Measurements from ENCODE around the gene SKIC8. TPM values are rescaled to one million over a fixed set of nuclear protein-coding genes. Genes with fewer than 3 reads are reported as not detected.

Gene SKIC8
- total RNA-seq, 1 donor from 2014 or later: 19.9 TPM

GRCh38 chr15:78284758-78285157, 14.7 kb downstream of the SKIC8 start:
- H3K9me3 ChIP-seq: no peaks in the 10 kb centered on the region
- peaks cover 52 to 90% of the 10 kb centered on the region in 2 donors for H3K36me3 ChIP-seq
- DNase-seq (ENCODE audit: low spot score in 2 of 2): no peak
- H3K4me1 ChIP-seq: no peaks in the 10 kb centered on the region
- no peak for TF ChIP-seq CTCF (IDR thresholded peaks at IDR 0.05)
- no peak overlapping the region for H3K27ac ChIP-seq
- no peaks in the 10 kb centered on the region for H3K27me3 ChIP-seq
- no peak overlapping the region for H3K4me3 ChIP-seq
- intact Hi-C loops (cut with DNase I): no loop called here

GRCh38 chr15:78282324-78282723, 17.1 kb downstream of the SKIC8 start:
- Histone ChIP-seq H3K27ac (no peak overlapping the region), H3K4me1 (no peaks in the 10 kb centered on the region), H3K27me3 (no peaks in the 10 kb centered on the region), H3K4me3 (no peak overlapping the region), H3K36me3 (peaks cover 43 to 71% of the 10 kb centered on the region in 2 donors), H3K9me3 (no peaks in the 10 kb centered on the region)
- intact Hi-C loops (cut with DNase I): no loop called here
- no peak for DNase-seq (ENCODE audit: low spot score in 2 of 2)
- TF ChIP-seq CTCF (IDR thresholded peaks at IDR 0.05): no peak

GRCh38 chr15:78280319-78281072, 18.9 kb downstream of the SKIC8 start:
- Histone ChIP-seq H3K36me3 (peaks cover 33 to 58% of the 10 kb centered on the region in 2 donors), H3K4me1 (no peaks in the 10 kb centered on the region), H3K27me3 (no peaks in the 10 kb centered on the region), H3K27ac (no peak overlapping the region), H3K9me3 (no peaks in the 10 kb centered on the region), H3K4me3 (no peak overlapping the region)
- no peak for DNase-seq (ENCODE audit: low spot score in 2 of 2)
- TF ChIP-seq CTCF (IDR thresholded peaks at IDR 0.05): no peak
- intact Hi-C loops (cut with DNase I): no loop called here

- intact Hi-C loops (cut with DNase I): no loop called here
- H3K36me3 ChIP-seq: peaks cover 11 to 33% of the 10 kb centered on the region in 2 donors
- no peak overlapping the region for H3K4me3 ChIP-seq
- DNase-seq (ENCODE audit: low spot score in 2 of 2): no peak
- H3K9me3 ChIP-seq: no peaks in the 10 kb centered on the region
- H3K27ac ChIP-seq: no peak overlapping the region
- no peak for TF ChIP-seq CTCF (IDR thresholded peaks at IDR 0.05)
- no peaks in the 10 kb centered on the region for H3K27me3 ChIP-seq
- H3K4me1 ChIP-seq: no peaks in the 10 kb centered on the region
These were observed 23.1 kb downstream of the SKIC8 start for GRCh38 chr15:78276064-78276943.

GRCh38 chr15:78274994-78275393, 24.4 kb downstream of the SKIC8 start:
- peaks cover 5 to 27% of the 10 kb centered on the region in 2 donors for H3K36me3 ChIP-seq
- no peak overlapping the region for H3K27ac ChIP-seq
- DNase-seq (ENCODE audit: low spot score in 2 of 2): no peak
- H3K4me3 ChIP-seq: no peak overlapping the region
- no peaks in the 10 kb centered on the region for H3K27me3 ChIP-seq
- intact Hi-C loops (cut with DNase I): no loop called here
- TF ChIP-seq CTCF (IDR thresholded peaks at IDR 0.05): no peak
- H3K9me3 ChIP-seq: no peaks in the 10 kb centered on the region
- H3K4me1 ChIP-seq: no peaks in the 10 kb centered on the region
